OCI-M2 (cell line): ENCODE measurements around the gene TLE1.

ENCODE experiments used
- DNase-seq: peaks from one replicate; lab custom pipeline; 2025; ENCODE audit not compliant: unreplicated experiment; lab: John Stamatoyannopoulos, UW

The TLE1 gene

DNA sequence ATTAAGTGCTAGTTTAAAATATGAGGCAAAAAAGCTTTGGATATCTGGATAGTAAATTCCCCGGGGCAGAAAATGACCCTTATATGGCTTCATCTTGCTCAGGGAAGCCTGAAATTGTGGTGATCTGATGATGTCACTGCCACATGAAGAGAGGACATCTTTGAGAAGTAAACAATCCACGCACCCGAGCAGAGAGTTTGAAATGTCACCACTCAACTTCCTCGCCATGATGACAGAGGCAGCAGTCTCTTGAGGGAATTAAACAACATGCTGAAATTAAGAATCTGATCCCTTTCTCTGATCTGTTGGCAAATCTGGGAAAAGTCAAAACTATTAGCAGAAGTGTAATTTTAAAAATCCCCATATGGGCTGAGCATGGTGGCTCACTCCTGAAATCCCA lies 110.0 kb downstream of the TLE1 start:
- no peak for DNase-seq

GRCh38 chr9:81578606-81579005 lies 110.7 kb downstream of the TLE1 start:
- DNase-seq, result no peak

GRCh38 chr9:81575956-81576355 lies 113.4 kb downstream of the TLE1 start:
- DNase-seq, result no peak

DNA sequence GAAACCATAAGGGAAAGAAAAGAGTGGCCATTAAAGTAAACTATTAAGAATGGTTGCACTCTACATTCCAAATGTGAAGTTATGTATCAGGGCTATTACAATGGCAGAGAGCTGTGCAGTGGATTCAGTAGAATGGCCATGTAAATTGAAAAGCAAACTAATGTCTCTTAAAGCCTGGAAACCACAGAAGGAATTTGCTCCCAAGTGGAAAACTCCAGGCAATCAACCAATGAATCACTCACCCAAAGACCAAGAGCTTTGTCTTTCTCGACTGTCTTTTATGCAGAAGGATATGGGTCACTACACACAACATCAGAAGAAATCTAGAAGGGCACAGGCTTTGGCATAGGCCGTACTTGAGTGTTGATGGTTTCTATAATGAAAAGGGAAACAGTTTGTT lies 114.9 kb downstream of the TLE1 start:
- no peak for DNase-seq

GRCh38 chr9:81573415-81574321 lies 115.7 kb downstream of the TLE1 start:
- no peak for DNase-seq

DNA sequence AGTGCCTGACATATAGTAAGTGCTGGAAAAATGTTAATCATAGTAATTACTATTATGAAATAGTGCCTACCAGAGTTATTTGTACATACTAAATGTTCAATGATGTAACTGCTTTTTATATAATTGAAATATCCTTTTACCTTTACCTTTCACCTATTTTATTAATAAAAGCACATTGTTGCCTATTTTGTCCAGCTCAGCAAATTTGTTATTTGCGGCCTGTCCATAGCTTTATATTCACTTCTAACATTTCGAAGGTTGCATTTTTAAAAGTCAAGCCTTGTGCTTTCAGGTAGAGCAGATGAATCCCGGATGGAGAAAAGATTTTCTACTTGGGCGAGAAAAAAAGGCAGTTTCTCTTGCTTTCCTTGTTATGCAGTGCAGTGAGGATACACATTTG lies 119.3 kb downstream of the TLE1 start:
- DNase-seq, result no peak

DNA sequence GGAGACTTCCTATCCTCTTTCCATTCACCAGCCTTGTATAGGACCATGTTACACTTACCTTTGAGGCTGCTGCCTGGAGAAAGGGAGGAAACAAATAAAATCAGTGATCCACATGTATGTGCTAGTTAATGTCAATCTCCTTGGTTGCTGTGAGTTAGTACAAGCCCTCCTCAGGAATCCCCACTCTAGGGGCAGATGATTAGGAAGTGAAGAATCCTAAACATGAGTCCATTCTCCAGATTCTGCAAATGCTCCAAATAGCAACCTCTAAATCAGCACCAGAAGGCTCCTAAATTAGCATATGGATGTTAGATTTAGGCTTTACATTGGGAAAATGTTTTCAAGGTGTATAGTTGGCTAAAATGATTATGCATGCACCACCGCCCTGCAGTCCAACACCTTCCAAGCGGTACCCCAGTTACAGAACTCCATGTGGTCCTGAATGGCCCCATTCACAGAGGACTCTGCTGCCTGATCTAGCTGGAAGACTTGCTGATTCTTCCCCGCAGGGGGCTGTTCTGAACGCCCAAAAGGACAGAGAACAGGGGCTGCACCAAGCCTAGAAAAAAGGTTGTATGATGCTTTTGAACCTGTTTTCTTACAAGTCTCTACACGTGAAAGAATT lies 123.2 kb downstream of the TLE1 start:
- DNase-seq, result no peak

DNA sequence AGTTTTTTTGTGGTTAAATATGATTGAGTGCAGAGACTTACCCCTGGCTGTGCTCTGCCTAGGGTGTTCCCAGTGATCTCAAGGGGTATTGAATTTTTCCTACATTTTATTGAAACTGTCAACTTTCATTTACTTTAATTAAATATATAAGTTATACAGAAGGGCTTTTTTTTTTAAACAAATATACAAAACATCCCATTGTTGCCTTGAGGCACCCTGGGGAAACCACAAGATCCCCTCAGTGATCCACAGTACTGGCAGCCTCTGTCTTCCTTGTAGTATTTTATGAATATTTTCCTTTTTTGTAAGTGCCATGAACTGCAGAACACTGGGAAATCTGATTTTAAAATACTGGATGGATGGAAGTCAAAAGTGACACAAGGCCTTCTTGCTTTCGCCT lies 123.7 kb downstream of the TLE1 start:
- DNase-seq, result no peak

DNA sequence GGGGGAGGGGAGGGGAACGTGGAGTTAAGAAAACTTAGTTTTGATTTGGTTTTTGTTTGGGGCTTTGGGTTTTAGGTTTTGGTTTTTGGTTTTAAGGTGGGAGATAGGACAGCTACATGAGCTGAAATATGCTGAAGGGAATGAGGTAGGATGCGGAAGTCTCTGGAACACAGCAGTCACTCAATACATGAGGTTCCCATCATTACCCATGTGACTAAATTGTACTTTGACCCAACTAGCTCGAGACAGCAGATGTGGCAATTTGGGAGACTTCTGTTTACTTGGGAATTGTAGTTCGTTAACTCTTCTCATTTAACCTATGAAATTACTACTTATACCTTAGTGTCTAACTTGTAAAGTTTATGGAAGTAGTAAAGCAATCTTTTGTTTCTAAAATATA lies 124.2 kb downstream of the TLE1 start:
- no peak for DNase-seq

GRCh38 chr9:81564632-81565031 lies 124.7 kb downstream of the TLE1 start:
- no peak for DNase-seq

- no peak for DNase-seq
Measured at GRCh38 chr9:81563739-81564138, 125.6 kb downstream of the TLE1 start.

- no peak for DNase-seq
Measured at GRCh38 chr9:81563020-81563407, 126.3 kb downstream of the TLE1 start.

DNA sequence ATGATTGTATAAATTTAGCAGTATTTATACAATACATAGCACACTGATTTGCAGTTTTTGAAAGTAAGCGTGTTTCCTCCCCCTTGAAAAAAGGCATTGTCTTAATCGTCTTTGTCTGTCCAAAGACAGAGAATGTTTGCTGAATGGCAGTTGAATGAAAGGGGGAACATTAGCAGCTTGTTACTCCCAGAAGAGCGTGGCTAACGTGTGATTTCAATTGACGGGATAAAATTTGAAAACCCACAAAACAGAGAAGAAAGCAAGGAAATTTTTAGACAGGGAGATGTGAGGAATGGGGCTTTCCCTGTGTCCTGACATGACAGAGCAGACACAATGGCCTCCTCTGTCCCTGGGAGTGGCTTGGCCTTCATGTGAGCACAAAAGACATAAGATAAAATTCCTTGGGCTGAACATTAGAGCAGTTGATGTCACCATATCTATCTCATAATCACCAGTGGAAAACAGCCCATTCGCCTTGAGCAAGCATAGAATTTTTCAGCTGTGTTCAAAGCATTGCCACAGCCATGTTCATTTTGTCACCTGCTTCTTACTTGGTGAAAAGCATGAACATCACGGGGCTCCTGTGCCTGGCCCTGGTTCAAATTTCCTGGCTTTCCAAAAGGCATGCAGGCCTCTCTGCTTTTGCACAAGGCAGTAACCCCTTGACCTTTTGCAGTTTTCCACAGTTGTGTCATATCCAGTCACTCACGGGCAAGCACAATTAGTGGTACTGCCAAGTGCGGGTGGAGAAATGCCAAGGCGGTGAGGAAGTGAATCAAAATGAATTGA lies 126.9 kb downstream of the TLE1 start:
- no peak for DNase-seq

- DNase-seq, result no peak
Measured at GRCh38 chr9:81560851-81561732, 128.3 kb downstream of the TLE1 start.

- no peak for DNase-seq
Measured at GRCh38 chr9:81559709-81560108, 129.6 kb downstream of the TLE1 start.

GRCh38 chr9:81559197-81559596 lies 130.2 kb downstream of the TLE1 start:
- no peak for DNase-seq

- DNase-seq, result no peak
Measured at GRCh38 chr9:81558091-81558830, 131.1 kb downstream of the TLE1 start.

GRCh38 chr9:81557452-81558090 lies 131.8 kb downstream of the TLE1 start:
- no peak for DNase-seq

DNA sequence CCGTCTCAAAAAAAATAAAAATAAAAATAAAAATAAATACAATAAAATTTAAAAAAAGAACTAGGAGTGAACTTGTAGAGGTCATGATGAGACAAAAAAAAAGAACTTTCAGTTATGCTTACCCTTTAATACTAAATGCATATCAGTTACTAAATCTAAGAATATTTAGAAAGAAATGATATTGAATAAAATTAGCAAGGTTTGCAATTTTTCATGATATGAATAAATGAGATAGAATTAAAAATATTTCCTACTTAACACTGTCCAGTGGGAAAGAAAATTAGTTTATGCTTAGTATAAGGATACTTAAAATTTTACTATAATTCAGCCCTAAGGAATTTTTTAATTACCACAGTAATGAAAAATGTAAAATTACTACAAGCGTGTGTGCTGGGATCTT lies 132.4 kb downstream of the TLE1 start:
- DNase-seq, result no peak

DNA sequence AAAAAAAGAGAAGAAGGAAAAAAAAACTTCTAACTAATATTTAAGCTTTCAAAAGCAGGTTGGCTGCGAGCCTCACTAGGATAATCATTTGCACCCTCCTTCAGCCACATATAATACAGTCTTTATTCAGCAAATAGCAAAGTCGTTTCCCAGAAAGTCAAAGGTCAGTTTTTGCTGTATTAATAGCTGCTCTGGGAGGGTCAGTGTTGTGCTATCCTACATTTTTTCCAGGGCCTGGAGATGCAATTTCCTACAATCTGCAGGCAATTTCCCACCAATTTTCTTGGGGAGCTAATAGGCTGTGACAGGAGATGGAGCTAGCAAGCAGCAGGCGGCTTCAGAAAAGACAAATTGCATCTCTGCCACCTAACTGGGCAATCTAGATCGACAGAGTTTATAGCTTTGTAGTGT lies 136.8 kb downstream of the TLE1 start:
- DNase-seq, result no peak
